PC-9 (cell line): Measurements from ENCODE around the gene COMMD1.

ENCODE experiments used
- CTCF ChIP-seq: fragments of 200-600 bp; sonication (generic); conservative IDR thresholded peaks from 2 replicates; pipeline ENCODE4 v1.6.1; 2017; ENCODE audit warnings: mixed run types, antibody characterized with exemption, mild to moderate bottlenecking, moderate library complexity
- EZH2 ChIP-seq: fragments of 200-600 bp; sonication (generic); IDR thresholded peaks from 2 replicates; pipeline ENCODE4 v1.8.0; 2017; ENCODE audit warnings: antibody characterized with exemption, low read depth

GRCh38 chr2:62142054-62142453, 236.6 kb downstream of the COMMD1 start:
- no peak for TF ChIP-seq CTCF
- TF ChIP-seq EZH2 = no peak
